Measurements from ENCODE around the gene ATP6V1F.

GRCh38 chr7:128876127-128876526 lies 13.5 kb downstream of the ATP6V1F start:
- TF ChIP-seq CTCF (IDR thresholded peaks at IDR 0.05) (no peak), EP300 (IDR thresholded peaks at IDR 0.05) (no peak), POLR2A (IDR thresholded peaks at IDR 0.05) (no peak), POLR2AphosphoS5 (IDR thresholded peaks at IDR 0.05) (no peak)

Measured in gastroesophageal sphincter (tissue), 3 donors.